Stimulated activated CD8-positive, alpha-beta memory T cell treated with anti-CD3 and anti-CD28 coated beads, Interleukin-7, amount 100 ng/mL, for 4 hours (primary cell): Measurements from ENCODE around the gene TNRC6C.

Source experiments
- DNase-seq, 2 donors: peaks; one replicate each; pipeline ENCODE4 v3.0.0-alpha.2; 2020; ENCODE audit warnings: low read depth in 2 of 2

The TNRC6C gene

DNA sequence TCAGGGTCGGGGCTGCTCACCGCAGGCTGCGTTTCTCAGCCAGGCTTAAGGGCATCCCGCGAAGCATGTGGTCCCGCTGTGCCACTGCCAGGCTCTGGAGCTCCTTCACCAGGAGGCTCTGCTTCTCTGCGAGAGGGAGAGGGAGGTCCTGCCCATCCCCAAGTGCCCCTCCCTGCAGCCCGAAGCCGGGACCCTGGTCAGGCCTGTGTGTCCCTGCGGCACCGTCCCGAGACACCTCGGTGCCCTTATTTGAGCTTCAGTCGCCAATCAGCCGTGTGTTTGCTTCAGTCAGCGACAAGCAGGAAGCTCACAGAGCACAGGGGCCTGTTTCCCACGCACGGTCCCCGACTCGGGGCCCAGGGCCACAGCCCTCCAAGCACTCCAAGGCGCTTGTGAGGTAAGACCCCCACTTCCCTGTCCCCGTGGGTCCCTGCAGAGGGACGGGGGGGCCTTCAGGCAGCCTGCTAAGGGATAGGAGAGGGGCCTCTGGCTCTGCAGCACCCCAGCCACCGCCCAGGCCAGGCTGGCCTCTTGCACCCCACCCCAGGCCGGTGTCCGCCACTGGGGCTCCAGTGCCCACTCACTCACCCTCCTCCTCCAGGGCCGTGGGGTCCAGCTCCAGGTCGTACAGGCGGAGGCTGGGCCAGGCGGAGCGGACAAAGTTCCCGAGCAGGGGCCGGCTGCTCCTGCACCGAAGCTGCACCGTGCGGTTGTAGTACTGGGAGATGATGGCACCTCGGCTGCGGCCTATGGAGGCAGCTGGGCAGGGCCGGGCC lies 166.8 kb downstream of the TNRC6C start:
- DNase-seq, result no peak

DNA sequence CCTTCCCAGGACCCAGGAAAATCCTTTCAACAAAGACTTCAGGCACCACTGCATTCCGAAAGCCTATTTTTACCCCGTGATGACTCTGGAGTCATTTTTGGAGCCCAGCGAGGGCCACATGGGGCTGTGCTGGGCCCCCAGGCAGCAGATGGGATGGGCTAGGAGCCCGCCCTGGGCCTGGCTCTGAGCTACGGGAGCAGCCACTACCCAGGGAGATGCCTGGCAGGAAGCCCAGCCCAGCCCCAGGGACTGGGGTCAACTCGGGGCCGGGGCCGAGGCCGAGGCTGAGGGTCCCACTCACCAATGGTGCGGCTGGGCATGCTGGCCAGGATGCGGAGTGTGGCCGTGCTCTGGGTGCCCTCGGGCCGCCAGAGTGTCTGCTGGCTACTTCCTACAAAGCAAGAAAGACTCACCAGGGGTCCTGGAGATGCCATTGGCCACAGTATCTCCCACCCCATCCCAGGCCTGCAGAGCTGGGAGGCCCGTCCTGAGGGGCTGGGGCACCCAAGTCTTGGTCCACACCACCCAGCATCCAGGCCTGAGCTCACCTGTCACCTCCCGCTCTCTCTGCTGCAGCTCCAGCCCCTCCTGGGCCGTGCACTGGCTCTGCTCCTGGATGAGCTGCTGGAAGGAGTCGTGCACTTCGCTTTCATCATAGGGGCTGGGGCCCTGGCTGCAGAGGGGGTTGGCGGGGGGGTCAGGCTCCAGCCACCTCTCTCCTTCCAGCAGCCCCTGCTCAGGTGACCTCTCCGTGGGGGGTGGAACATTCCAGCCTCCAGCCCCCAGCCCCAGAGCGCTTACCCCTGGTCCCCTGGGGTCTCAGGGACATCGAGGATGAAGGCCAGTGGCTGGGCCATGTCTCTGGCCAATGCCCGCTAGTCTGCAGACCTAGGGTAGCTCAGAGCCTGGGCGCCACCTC lies 167.7 kb downstream of the TNRC6C start:
- no peak for DNase-seq

DNA sequence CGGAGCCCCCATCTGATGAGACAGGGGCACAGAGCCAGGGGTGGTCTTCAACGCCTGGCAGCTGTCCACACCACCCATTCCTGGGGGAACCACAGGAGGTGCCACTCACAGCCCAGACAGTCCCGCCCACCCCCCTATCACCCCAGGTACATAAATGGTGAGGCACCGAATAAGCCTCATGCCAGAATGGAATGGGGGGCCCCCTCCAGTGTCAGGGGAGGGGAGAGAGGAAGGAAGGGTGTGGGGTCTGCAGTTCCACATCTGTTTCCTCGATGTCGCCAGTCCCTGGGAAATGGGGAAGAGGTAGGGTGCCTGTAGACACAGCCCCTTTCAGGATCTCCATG lies 168.4 kb downstream of the TNRC6C start:
- DNase-seq, result no peak

DNA sequence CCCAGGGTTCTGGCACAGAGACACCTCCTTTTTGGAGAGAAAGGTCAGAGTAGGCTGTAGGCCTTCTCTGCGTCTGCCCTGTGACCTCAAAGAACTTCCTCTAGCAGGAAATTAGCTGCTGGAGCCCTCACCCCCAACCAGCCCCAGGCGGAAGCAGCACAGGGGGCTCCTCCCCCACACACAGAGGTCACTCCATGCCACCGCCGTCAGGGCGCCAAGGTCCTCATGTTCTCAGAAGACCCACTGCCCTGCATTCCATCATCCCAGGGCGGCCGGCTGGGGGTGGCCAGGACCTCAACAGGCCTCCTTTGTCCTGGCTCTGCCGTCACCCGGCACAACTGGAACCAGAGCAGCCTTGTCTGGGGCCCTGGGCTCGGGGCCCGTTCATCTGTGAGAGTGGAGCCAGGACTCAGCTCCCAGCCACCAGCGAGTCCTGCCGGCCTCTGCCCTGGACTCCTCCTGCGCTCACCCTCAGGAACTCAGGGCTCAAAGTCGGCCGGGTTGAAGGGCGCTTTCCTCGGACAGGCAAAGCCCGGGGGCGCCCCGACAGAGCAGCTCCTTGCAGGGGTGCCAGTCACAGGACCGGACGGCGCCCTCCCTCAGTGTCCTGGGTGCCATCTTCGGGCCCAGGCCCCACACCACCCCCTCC lies 168.9 kb downstream of the TNRC6C start:
- DNase-seq, result peak in 1 of 2 donors; percentile 61

DNA sequence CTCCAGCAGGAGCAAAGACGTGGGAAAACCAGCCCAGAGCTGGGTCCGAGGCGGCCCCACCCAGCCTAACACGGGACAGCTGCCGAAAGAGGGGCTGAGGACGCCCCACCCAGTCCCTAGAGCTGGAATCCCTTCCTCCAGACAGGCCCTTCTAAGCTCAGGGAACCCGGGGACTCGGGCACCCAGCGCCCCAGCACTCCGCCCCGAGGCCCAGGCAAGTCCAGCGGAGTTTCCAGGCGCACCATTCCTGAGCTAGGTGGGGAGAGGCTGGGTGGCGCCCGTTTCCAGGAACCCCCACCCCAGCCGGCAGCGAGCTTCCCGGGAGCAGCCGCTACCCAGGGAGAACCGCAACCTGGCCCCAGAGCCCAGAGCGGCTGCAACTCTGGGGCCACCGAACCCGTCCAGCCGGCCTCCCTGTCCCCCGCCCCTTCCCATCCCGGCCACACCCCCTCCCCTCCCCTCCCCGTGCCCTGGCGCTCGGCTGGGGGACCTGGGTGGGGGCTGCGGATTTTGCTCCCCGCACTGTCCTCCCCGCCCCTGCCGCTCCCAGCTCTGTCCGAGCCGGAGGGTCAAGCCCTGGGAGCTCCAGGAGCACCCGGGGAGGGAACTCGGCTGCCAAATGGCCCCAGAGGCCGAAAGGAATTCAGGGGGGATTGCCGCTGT lies 169.5 kb downstream of the TNRC6C start:
- no peak for DNase-seq

DNA sequence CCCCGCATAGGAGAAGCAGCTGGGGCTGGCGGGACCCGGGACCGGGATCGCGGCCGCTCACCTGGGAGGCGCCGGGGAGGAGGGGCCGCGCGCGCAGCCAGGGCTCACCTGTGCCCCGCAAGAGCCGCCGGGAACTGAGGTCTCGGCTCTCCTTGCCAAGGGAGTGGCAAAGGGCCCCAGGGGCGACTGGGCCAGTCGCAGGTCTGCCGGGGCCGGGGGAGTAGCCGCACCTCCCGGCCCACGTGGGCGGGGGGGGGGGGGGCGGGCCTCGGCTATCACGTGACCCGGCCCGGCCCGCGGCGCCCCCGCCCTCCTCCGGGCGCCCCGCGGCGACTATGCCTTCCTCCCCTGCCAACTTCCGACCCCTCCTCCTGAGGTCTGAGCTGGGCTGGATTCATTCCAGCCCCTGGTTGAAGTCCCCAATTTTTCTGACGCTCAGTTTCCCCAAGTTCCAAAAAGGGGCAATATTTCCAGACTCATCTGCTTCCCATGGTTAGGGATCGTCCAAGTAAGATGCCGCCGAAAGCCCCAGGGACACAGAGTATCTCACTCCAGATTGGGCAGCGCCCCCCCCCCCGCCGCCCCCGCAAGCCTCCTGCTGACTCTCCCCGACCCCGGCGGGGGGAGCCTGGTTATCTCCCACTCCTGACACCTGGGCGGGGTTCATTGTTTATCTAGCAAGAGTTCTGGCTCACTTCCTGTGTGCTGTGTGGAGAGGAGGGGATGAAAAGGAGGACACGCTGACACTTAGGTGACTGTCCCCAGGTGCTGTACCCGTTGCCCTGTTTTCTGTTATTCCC lies 170.2 kb downstream of the TNRC6C start, which contains the start of gene TMC6:
TSS of gene TMC6 (minus strand) at position 205 of the 800 bp plus-strand sequence. CDS start 1,923 bp downstream, outside the sequence.
- peak; percentile 54 to 69 for DNase-seq

DNA sequence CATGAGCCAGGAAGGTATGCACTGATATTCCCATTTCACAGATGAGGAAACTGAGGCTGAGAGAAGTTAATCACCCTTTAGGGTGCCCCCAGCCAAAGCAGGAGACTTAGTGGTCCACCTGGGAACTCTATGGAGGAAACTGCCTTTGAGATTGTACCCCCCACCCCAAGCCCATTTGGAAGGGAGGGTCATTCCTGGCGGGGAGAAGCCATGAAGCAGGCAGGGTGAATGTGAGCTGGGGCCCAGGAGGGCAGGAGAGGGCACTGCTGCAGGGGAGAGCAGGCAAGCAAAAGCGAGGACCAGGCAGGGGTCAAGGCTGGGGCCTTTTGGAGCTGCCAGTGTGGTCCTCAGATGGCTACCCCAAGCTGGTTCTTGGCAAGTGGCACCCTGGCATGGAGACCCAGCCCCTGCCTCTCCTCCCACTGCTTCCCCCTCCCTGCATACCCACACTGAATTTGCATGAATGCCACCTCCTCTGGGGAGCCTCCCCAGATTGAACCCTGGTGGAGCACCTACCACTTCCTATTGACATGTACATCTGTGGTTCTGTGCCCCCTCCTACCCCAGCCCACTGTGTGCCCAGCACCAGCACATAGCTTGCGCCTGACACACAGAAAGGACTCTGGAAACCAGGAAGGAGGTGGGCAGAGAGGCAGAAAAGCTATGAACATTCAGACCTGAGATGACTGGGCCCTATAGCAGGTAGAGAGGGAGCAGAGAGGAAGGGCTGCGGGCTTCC lies 171.0 kb downstream of the TNRC6C start:
- DNase-seq, result no peak

DNA sequence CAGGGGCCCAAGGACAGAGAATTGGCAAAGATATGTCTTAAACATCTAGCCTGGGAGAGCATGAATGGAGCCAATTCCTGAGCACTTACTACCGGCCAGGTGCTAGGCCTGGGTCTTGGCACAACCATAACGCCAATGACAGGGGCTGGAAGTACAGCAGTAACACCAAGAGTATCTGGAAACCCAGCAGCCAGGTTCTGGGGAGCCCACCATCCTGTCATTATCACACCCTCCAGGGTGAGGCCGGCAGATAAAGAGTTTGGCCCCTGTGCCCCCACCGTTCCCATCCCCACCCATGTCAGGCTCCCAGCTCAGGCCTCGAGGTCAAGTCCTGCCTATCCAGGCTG lies 171.6 kb downstream of the TNRC6C start:
- DNase-seq, result no peak

DNA sequence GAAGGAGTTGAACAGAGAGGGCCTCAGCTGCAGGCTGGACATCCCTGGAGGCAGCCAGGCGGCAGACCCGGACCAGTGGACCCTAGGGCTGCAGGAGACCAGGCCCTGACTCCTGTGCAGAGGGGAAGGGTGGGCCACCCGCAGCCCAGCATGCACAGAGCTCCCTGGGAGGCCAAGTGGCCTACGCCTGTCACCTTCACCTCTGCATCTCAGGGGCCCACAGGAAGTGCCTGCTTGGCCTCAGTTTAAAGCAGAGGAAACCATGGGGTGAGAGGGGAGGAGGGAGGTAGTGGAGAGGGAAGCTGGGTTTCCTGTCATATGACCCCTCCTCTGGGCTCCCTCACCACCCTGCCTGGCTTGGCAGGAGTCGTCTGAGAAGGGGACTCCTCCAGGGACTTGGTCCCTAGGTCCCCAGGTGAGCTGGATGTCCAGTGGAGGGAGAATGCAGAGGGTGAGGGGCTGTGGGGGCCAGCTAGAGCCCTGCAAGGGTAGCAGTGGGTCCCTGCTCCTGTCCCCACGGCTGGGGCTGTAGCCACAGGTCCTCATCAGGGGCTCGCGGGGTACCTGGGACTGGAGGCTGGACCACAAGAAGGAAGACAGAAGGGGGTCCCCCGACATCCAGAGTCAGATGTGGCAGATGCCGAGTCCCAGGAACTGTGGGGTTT lies 172.1 kb downstream of the TNRC6C start, which contains the start of gene TMC8:
TSS of gene TMC8 (plus strand) at position 335 of the 665 bp plus-strand sequence. CDS start 818 bp downstream, outside the sequence.
- peak; percentile 60 to 64 for DNase-seq

DNA sequence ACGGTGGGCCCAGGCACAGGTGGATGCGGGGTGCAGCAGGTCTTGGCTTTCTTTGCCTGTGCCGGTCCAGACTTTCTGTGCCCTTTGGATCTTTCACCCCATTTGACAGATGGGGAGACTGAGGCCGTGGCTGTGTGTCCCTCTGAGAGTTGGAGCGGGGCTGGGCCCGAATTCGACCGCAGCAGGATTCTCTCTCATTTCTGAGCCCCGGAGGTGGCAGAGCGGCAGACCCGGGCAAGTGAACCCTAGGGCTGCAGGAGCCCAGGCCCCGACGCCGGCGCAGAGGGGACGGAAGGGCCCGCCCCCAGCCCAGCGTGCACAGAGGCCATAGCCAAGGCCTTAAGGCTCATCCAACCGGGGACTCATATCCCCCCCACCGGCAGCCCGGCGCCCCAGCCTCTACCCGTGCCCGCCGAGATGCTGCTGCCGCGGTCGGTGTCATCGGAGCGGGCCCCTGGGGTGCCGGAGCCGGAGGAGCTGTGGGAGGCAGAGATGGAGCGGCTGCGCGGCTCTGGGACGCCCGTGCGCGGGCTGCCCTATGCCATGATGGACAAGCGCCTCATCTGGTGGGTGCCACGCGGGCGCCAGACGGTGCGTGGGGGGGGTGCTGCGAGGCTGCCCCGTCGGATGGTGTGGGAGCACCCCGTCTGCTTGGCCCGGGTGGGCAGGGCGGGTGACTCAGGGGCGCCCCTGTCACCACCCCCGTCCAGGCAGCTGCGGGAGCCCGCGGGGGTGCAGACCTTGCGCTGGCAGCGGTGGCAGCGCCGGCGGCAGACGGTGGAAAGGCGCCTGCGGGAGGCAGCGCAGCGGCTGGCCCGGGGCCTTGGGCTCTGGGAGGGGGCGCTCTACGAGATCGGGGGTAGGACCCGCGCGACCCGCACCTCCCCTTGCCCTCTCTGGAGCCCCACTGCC lies 172.9 kb downstream of the TNRC6C start:
- DNase-seq, result peak; percentile 70 to 84

DNA sequence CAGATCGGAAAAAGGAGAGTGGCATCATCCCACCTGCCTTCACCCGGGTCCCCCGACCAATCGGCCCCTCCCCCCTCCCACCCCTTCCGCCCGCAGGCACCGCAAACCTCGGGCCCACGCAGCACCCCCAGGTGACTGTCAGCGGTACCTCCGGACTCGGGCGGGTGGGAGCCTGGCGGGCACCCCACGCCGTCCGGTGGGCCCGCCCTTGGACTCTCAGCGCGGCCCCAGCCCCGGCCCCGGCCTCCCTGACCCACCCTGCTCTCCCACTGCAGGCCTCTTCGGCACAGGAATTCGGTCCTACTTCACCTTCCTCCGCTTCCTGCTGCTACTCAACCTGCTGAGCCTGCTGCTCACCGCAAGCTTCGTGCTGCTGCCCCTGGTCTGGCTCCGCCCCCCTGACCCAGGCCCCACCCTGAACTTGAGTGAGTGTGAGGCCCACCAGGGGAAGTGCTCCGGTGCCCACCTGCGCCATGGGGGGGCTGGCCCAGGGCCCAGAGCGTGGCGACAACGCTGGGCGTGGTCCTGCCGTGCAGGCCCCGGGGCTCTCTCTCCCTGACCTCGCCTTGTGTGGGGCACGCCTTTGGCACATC lies 173.7 kb downstream of the TNRC6C start:
- DNase-seq, result peak; percentile 58 to 72

DNA sequence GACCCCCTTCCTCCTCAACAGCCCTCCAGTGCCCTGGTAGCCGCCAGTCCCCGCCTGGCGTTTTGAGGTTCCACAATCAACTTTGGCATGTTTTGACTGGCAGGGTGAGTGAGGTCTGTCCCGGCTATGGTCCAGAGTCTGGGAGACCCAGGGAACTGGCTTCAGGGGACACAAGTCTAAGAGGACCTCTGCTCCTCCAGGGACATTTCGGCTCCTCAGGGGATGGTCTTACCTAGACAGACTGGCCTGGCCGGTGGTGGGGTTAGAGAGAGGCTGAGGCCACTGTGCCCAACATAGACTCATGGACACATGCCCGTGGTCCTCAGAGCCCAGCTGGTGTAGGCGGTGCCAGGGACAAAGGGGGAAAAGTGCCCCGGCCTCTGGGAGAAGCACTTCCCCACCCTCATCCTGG lies 174.3 kb downstream of the TNRC6C start:
- no peak for DNase-seq

DNA sequence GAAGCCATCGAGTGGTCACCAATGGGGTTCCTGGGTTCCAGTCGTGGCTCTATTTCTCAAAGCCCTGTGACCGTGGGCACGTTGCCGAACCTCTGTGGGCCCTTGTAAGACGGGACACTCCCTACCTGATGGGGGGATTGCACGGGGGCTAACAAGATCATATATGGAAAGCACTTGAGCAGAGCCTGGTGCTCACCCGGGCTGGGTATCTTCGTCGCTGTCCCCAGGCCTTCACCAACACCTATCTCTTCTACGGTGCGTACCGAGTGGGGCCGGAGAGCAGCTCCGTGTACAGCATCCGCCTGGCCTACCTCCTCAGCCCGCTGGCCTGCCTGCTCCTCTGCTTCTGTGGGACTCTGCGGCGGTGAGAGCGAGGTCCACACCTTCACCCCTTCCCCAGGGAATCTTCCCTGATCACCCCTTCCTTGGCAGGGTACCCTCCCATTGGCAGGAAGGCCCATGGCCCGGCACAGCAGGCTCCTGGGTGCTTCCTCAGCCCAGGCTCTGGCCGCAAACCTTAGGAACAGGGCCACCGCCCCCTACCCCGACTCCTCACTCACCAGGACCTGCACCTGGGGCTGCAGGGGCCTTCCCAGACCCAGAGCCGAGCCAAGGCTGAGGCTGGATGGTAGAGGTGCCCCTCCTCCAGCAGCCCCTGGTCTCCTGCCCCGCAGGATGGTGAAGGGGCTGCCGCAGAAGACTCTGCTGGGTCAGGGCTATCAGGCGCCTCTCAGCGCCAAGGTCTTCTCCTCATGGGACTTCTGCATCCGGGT lies 174.9 kb downstream of the TNRC6C start:
- DNase-seq, result no peak

DNA sequence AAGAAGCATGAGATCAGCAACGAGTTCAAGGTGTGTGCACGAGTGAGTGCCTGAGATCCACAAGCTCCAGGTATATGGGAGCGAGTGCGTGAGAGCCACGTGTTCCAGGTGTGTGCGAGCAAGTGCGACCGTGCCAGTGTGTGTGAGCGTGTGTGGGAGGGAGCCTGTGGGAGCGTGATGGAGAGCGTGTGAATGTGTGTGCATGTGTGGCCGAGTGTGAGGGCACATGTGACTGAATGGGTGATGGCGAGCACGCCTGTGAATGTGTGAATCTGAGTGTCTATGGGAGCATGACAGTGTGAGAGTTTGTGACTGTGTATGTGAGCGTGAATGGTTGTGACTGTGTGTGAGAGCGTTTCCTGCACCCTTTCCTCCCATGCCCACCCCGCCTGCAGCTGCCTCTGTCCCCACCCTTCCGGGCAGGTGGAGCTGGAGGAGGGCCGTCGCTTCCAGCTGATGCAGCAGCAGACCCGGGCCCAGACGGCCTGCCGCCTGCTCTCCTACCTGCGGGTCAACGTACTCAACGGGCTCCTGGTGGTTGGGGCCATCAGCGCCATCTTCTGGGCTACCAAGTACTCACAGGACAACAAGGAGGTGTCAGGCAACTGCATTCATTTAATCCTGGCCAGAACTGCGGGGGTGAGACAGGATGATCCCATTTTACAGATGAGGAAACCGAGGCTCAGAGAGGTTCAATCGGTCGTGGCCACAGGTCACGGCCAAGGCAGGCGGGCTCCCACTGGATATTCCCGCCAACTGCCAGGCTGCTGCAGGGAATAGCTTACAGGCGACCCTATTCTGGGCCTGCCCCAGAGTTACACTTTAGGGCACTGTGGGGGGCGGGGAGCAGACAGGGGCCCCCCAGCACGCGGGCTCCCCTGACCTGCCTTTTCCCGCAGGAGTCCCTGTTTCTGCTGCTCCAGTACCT lies 175.7 kb downstream of the TNRC6C start:
- peak; percentile 52 to 63 for DNase-seq

DNA sequence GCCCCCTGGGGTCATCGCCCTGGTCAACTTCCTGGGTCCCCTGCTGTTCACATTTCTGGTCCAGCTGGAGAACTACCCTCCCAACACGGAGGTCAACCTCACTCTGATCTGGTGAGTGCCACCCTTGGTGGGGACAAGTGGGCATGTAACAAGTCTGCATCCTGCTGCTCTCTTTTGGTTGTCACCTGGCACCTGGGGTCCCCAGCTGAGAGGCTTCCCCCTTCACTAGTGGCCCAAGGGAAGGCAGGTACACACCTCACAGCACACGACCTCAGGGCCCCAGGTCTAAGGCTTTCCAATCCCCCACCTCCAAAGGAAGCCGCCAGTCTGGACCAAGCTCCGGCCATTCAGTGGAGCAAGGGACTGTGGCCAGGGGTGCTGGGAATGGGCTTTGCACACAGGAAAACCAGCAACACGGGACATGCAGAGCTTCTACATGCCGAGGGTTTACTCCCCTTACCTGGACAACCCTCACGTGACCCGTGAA lies 176.4 kb downstream of the TNRC6C start:
- DNase-seq, result no peak
